GM08714 (cell line): ENCODE results near the gene DNMT3A.
"Not testable (repeated sequence)": the region's sequence is repeated elsewhere in the genome, so short reads cannot be mapped to it uniquely, and the experiment has no call there.

Source experiments
- H3K4me3 ChIP-seq: fragments of 200-500 bp; sonication (Bioruptor generic); 2 replicates; pipeline ENCODE4 v1.5.1; 2014; ENCODE audit warnings: mild to moderate bottlenecking, low read length, inconsistent platforms
- ZNF274 ChIP-seq: IDR thresholded peaks from 2 replicates; pipeline ENCODE4 v1.6.1; 2012; ENCODE audit warnings: mild to moderate bottlenecking, low read depth, low read length

DNMT3A gene

DNA sequence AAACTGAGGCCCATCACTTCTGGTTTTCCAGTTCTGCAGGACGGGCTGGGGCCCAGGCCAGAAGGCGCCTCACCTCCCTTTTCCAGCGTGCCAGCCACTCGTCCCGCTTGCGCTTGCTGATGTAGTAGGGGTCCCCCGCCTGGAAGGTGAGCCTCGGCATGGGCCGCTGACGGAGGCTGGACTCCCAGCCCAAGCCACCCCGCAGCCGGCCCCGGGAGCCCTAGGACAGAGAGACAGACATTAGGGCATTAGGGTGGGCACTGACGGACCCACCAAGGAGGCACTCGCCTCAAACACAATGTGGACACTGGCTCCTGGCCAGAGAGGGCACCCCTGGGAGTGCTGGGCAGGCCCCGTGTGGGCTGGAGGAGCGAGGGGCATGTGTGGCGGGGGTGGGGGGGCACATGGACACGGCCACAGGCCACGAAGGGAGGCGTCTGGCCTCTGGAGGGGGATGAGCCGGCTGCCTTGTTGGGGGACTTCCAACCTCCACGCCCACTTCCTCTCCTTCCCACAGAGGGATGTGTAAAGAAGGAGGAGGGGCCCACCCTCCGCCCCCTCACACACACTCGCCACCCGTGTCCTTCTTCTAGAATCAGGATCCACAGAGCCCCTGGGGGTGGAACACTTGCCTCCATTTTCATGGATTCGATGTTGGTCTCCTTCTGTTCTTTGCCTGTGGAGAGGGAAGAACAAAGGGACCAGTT is 66.7 kb downstream of the DNMT3A start:
- no peak for TF ChIP-seq ZNF274
- H3K4me3 ChIP-seq = no peak overlapping the region

DNA sequence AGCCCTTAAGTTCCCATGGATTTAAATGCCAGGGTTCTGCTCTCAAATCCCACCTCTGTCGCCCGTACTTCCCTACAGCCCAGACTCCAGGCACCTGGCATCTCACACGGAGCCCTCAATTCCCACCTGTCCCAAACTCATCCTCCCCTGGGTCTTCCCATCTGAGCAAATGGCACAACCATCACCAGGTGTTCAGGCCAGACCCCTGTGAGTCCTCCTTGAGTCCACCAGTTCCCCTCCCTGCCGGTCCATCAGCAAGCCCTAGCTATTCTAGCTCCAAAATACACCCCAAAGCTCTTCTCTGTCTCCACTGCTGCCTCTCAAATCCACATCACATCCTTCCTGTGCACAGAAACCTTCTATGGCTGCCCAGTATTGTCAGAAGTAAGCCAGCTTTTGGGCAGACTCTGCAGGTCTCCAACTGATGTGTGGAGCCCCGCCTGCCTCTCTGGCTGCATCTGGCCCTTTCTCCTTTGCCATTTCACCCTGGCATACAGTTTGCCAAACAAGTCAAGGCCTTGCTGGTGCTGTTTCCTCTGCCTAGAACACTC is 67.7 kb downstream of the DNMT3A start:
- H3K4me3 ChIP-seq = no peak overlapping the region
- TF ChIP-seq ZNF274 = no peak

DNA sequence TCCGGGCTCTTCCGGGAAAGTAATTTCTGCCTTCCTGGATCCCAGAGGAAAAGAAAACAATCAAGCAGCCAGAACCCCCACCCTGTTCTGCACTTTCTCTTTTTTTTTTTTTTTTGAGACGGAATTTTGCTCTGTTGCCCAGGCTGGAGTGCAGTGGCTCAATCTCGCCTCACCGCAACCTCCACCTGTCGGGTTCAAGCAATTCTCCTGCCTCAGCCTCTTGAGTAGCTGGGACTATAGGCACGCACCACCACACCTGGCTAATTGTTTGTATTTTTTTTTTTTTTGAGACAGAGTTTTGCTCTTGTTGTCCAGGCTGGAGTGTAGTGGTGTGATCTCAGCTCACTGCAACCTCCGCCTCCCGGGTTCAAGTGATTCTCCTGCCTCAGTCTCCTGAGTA is 69.0 kb downstream of the DNMT3A start:
- not testable (repeated sequence) for H3K4me3 ChIP-seq

DNA sequence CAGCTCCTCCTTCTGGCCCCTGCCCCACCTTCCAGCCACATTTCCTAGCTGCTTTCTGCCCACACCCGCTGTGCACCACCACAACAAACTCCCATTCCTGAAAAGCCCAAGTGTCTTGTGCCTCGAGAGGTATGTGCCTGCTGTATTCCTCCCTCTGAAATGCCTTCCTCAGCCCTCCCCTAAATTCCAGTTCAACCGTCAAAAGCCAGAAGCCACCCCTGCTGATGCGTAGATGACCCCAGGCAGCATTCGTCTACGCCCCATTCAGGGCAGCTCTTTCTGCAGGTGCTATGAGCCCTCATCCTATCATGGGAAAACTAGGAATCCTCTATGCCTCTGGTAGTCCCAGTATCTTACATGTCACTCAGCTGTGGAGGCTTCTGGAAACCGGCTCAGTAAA is 71.7 kb downstream of the DNMT3A start:
- H3K4me3 ChIP-seq = no peak overlapping the region
- no peak for TF ChIP-seq ZNF274

DNA sequence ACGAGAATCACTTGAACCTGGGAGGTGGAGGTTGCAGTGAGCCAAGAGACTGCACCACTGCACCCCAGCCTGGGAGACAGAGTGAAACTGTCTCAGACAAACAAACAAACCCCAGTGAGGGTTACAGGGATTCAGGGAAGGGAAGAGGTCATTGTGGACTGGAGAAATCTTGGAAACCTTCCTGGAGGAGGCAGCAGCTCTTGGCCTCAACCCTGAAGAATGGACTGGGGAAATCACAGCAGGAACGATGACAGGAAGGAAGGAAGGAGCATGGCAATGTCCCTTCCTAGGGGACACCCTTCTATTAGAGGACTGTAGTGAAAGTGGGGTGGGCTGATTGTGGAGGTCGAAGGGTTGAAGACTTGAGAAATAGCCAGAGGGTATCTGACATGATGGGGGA is 72.5 kb downstream of the DNMT3A start:
- no peak for TF ChIP-seq ZNF274
- H3K4me3 ChIP-seq = no peak overlapping the region

DNA sequence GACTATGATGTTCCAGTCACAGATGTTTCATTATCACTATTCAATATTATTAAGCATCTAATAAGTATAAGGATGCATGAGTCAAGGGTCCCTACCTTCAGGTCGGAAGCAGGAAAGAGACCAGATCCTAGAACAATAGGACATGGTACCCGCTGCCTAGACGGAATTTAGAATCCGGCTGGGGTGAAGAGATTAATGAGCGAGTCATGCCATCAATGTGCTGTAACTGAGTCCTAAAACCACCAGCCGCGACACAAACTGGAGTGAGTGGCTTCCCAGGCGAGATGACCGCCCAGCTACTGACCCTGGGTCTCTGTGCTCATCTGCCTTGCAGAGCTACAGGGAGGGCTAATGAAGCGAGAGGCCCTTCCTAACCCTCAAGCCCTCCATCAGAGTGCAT is 73.6 kb downstream of the DNMT3A start:
- no peak overlapping the region for H3K4me3 ChIP-seq
- no peak for TF ChIP-seq ZNF274

DNA sequence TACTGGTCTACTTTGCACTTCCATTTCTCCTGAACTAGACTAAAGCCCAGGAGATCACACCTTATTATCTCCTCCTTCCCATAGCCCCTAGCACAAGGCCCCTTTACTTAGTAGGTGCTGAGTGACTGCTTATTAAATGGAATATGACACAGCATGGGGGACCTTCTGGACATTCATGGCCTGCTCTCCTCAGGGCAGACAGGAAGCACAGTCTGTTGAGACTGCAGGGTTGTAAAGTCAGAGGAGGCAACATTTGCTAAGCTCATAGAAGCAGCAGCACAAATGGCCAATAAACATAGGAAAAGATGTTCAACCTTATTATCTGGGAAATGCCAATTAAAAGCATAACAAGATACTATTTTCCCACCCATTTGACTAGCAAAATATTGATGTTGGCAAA is 75.3 kb downstream of the DNMT3A start:
- TF ChIP-seq ZNF274 = no peak
- H3K4me3 ChIP-seq = no peak overlapping the region

DNA sequence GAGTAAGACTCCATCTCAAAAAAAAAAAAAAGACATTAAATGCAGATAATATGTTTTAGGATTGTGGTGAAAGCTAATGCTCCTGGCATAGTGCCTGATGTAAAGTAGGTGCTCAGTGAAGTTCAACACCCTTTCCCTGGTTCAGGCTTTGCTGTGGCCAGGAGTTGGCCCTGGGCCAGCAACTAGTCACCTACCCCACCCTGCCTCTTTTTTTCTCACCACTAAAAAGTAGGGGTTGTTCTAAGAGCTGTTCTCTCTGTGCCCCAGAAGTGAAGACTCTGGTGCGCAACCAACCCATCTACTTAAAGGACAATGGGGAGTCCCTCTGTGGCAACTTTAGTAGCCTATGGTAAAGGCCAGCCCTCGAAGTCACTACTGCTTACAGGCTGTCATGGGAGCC is 75.9 kb downstream of the DNMT3A start:
- no peak for TF ChIP-seq ZNF274
- no peak overlapping the region for H3K4me3 ChIP-seq

DNA sequence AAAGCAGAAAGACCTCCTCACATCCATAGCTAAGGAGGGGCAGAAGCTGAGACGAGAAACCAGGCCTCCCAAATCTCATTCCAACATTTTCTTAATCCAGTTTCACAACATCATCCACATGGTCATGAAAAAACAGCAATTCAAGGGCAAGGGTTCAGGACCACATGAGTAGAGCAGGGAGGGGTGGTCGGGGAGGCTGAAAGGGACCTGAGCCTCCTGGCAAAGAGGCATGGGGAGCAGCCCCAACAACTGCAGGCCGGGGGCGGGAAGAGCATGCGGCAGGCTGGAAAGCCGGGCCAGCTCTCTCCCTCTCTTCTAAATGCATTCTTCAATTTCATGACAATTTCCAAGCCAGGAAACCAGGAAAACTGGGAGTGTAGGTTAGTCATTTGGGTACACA is 76.7 kb downstream of the DNMT3A start:
- no peak for TF ChIP-seq ZNF274
- no peak overlapping the region for H3K4me3 ChIP-seq

DNA sequence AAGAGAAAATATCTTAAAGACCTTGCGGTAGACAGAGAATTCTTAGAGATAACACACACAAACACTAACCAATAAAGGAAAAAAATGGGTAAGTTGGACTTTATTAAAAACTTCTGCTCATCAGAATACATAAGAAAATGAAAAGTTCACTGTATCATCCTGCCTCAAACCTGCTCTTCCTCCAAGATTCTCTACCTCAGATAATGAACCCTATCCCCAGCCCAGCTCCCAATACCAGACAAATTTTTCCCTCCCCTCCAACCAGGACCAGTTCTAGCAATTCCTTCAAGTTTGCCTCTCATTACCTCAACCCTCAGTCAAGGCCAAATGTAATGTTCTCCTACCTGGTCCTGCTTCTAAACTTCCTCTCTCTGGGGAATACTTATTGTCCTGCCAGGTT is 79.4 kb downstream of the DNMT3A start:
- TF ChIP-seq ZNF274 = no peak
- H3K4me3 ChIP-seq = no peak overlapping the region

DNA sequence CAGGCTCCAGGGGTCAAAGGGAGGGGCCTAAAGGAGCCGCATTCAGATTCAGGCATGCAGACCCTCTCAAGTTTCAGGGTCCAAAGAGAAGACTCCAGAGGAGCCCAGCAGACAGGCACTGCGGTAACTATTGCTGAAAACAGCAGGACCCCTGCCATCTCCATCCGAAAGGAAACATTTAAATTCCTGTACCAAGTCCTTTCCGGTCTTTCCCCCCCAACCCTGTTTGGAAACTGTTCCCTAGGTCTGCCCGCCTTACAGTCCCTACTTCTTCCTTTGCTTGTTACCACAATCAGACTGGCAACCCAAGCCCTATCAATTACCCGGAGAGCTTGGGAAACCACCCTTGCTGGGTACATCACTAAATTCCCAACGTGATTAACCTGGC is 82.0 kb downstream of the DNMT3A start:
- no peak for TF ChIP-seq ZNF274
- no peak overlapping the region for H3K4me3 ChIP-seq

DNA sequence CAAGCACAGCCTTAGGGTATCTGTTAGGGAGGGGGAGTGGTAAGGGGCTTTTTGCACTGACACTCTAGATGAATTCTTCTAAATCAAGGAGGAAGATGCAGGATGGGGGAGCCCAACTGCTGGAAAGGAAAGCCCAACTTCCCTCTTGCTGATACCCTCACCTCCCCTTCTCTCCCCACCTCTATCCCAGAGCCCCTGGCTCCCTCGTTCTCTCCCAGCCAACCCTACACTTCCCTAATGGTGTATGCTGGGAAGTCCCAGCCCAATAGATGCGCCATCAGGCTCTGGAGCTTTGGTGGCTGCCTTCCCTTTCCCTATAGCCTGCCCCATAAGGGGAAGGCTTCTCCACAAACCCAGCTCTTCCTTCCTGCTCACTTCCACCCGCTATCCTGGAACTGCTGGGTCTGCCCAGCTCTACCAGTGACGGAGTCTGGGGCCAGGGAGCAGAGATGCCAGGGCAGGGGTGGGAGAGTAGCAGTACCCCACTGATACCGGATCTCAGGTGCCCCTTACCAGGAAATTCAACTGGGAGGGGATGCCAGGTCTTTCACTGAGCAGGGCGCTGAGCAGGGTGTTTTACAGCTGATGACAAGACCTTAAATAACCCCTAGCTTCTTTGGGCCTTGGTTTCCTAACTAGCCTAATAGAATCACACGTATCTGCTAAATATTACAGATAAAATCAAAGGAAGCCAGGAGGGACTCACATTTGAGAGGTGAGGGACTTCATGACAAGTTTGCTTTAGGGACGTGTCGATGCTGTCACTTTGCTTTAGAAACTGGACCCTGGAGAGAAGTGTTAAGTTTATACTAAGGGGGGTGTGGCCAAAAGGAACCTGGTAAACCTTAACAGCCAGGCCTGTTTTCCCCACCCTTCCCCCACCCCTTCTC is 82.6 kb downstream of the DNMT3A start:
- H3K4me3 ChIP-seq = no peak overlapping the region
- no peak for TF ChIP-seq ZNF274

DNA sequence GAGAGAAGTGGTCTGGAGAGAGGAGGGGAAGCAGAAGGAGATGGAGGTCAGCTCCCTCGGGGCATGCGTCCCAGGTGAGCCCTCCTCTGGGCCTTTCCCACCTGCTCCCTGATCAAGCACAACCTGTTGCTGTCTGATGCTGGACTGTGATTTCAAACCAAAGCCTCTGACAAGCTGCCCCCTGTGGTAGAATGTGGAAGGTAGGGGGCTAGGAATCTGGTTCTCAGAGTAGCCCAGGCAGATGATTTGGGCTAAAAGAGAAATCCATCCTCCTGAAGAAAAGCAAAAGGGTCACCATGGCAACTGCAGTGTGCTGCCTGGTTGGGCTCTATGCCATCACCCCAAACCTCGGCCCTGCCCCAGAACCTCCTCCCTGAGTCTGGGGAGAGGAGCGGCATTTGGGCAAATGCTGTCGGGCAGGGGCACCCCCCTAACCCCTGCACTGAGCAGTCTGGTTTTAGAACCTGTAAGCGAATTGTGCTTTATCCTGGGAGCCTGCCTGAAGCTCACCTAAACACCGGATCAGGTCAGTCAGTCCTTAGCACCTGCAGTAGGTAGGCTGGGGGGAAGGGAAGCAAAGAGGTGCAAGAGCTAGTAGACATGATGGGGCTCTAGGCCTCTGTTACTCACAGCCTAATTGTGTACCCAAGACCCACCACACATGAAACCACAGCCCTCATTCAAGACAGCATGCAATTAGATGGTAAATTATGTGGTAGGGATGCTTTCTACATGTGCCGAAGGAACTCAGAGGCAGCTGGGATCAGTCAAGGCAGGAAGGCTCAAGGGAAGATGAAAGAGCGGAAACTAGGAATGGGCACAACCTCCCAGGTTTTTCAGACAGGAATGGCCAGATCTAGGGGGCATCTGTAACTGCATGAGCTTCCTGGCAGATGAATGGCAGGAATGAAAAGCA is 83.5 kb downstream of the DNMT3A start:
- H3K4me3 ChIP-seq = no peak overlapping the region
- no peak for TF ChIP-seq ZNF274

DNA sequence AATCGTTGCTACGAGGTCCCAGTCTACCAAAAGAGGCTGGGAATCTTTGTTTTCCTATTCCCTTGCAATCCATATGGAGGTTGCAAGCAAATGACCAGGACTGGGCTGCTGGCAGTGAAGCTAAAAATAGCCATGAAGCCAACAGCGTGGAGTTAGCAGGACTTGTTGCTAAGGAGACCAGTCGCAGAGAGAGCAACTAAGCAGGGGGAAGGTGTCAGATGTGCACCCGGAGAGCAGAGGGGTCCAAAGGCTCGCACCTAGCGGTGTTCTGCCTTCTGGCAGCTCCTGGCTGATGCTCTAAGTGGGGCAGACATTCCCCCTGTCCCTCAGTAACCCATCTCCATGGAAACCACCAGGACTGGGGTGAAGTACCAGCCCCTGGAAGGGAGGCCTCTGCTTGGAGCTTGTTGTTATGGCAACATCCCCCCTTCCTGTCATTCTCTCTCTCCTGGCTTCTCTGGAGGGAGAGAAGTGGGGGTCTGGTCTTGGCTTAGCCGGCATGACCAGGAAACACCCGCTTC is 84.6 kb downstream of the DNMT3A start:
- no peak for TF ChIP-seq ZNF274

DNA sequence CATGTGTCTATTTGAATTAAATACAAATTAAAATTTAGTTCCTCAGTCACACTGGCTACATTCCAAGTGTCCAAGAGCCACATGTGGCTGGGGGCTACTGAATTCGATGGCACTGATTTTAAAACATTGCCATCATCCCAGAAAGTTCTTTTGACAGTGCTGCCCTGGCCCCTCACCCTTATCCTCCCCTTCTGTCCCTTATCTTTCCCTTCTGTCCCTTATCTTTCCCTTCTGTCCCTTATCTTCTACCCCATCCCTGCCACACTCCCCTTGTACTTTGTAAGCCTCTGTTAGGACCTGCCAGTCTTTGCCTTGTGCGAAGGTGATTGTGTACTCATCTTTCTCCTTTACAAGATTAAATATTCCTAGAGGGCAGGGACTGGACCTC is 85.2 kb downstream of the DNMT3A start:
- H3K4me3 ChIP-seq = no peak overlapping the region
- TF ChIP-seq ZNF274 = no peak

More for the DNA sequence above, 84.6 kb downstream of the DNMT3A start:
- H3K4me3 ChIP-seq = no peak overlapping the region
